ENCODE measurements around the gene CPVL.

Gene CPVL

GRCh38 chr7:28992798-28993197 lies 153.5 kb downstream of the CPVL start:
- Histone ChIP-seq H3K36me3 (ENCODE audit: low read depth) (no peaks in the 10 kb centered on the region), H3K27ac (ENCODE audit: poor library complexity, severe bottlenecking) (no peak overlapping the region), H3K9me3 (ENCODE audit: severe bottlenecking) (no peaks in the 10 kb centered on the region), H3K27me3 (ENCODE audit: insufficient read depth, poor library complexity, severe bottlenecking) (no peaks in the 10 kb centered on the region), H3K4me3 (ENCODE audit: severe bottlenecking) (no peak overlapping the region), H3K4me1 (ENCODE audit: insufficient read depth, poor library complexity, severe bottlenecking) (peaks cover 14% of the 10 kb centered on the region)
- no peak for DNase-seq (ENCODE audit: low spot score)
- no peak for TF ChIP-seq CTCF (IDR thresholded peaks at IDR 0.05; ENCODE audit: poor library complexity, severe bottlenecking)
- ATAC-seq (ENCODE audit: low read depth): no peak

- ATAC-seq (ENCODE audit: low read depth): no peak
- H3K9me3 ChIP-seq (ENCODE audit: severe bottlenecking): no peaks in the 10 kb centered on the region
- no peak overlapping the region for H3K27ac ChIP-seq (ENCODE audit: poor library complexity, severe bottlenecking)
- H3K4me1 ChIP-seq (ENCODE audit: insufficient read depth, poor library complexity, severe bottlenecking): peaks cover 14% of the 10 kb centered on the region
- no peak for TF ChIP-seq CTCF (IDR thresholded peaks at IDR 0.05; ENCODE audit: poor library complexity, severe bottlenecking)
- H3K4me3 ChIP-seq (ENCODE audit: severe bottlenecking): no peak overlapping the region
- no peak for DNase-seq (ENCODE audit: low spot score)
- no peaks in the 10 kb centered on the region for H3K27me3 ChIP-seq (ENCODE audit: insufficient read depth, poor library complexity, severe bottlenecking)
- no peaks in the 10 kb centered on the region for H3K36me3 ChIP-seq (ENCODE audit: low read depth)
Observed at GRCh38 chr7:28990200-28990960, 156.0 kb downstream of the CPVL start.

GRCh38 chr7:28989211-28989980 lies 156.9 kb downstream of the CPVL start:
- no peak for DNase-seq (ENCODE audit: low spot score)
- Histone ChIP-seq H3K4me1 (ENCODE audit: insufficient read depth, poor library complexity, severe bottlenecking) (peaks cover 22% of the 10 kb centered on the region), H3K9me3 (ENCODE audit: severe bottlenecking) (no peaks in the 10 kb centered on the region), H3K36me3 (ENCODE audit: low read depth) (no peaks in the 10 kb centered on the region), H3K4me3 (ENCODE audit: severe bottlenecking) (no peak overlapping the region), H3K27ac (ENCODE audit: poor library complexity, severe bottlenecking) (no peak overlapping the region), H3K27me3 (ENCODE audit: insufficient read depth, poor library complexity, severe bottlenecking) (no peaks in the 10 kb centered on the region)
- ATAC-seq (ENCODE audit: low read depth): no peak
- no peak for TF ChIP-seq CTCF (IDR thresholded peaks at IDR 0.05; ENCODE audit: poor library complexity, severe bottlenecking)

GRCh38 chr7:28988810-28989209 lies 157.5 kb downstream of the CPVL start:
- no peak overlapping the region for H3K4me3 ChIP-seq (ENCODE audit: severe bottlenecking)
- ATAC-seq (ENCODE audit: low read depth) (peak; percentile 66), DNase-seq (ENCODE audit: low spot score) (no peak)
- no peaks in the 10 kb centered on the region for H3K9me3 ChIP-seq (ENCODE audit: severe bottlenecking)
- H3K27ac ChIP-seq (ENCODE audit: poor library complexity, severe bottlenecking): peak overlapping the region; percentile 22
- H3K4me1 ChIP-seq (ENCODE audit: insufficient read depth, poor library complexity, severe bottlenecking): peaks cover 25% of the 10 kb centered on the region
- no peaks in the 10 kb centered on the region for H3K36me3 ChIP-seq (ENCODE audit: low read depth)
- H3K27me3 ChIP-seq (ENCODE audit: insufficient read depth, poor library complexity, severe bottlenecking): no peaks in the 10 kb centered on the region
- no peak for TF ChIP-seq CTCF (IDR thresholded peaks at IDR 0.05; ENCODE audit: poor library complexity, severe bottlenecking)

Data from RWPE2 (cell line).